Measurements from ENCODE around the gene REPIN1. TPM values are rescaled to one million over a fixed set of nuclear protein-coding genes. Genes with fewer than 3 reads are reported as not detected.

The REPIN1 gene
- total and polyA plus RNA-seq, 4 donors, result 31.0 to 124 (median 87.9) TPM

DNA sequence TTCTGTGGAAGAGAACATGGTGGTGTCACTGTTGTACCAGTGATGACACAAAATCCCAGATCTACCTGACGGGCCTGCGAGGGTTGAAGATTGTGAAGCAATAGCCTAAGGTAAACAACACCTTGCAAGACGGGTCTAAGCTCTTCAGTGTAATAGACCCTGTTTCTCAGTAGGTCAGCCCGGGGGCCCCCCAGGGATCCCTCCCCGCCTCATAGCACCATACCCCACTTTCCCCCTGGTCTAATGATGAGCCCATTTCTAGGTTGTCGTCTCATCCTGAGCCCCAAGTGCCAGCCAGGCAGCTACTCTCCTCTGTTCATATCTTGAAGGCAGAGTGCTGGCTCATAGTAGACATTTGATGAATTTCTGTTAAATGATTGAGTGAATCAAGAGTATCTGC, 42.7 kb upstream of the REPIN1 start:
- Histone ChIP-seq H3K4me3 (ENCODE audit: low read depth, low read length) (no peak overlapping the region), H3K27ac (ENCODE audit: low read depth, low read length) (no peak overlapping the region), H3K36me3 (ENCODE audit: control insufficient read depth, insufficient read depth, low read length) (peaks cover 53% of the 10 kb centered on the region), H3K4me1 (ENCODE audit: control insufficient read depth, insufficient read depth, low read length) (peaks cover 31% of the 10 kb centered on the region), H3K27me3 (ENCODE audit: control insufficient read depth, insufficient read depth, low read length) (no peaks in the 10 kb centered on the region), H3K9me3 (ENCODE audit: control insufficient read depth, insufficient read depth, low read length) (no peaks in the 10 kb centered on the region)
- no peak for DNase-seq (ENCODE audit: low read depth in 4 of 6, low spot score in 6 of 6)
- WGBS (ENCODE audit: insufficient coverage), result 100% methylated on average over 1 of the region's 6 CpGs

- H3K27ac ChIP-seq (ENCODE audit: low read depth, low read length), result no peak overlapping the region
- peaks cover 60% of the 10 kb centered on the region for H3K36me3 ChIP-seq (ENCODE audit: control insufficient read depth, insufficient read depth, low read length)
Measured at GRCh38 chr7:150326657-150327268, 41.9 kb upstream of the REPIN1 start.

DNA sequence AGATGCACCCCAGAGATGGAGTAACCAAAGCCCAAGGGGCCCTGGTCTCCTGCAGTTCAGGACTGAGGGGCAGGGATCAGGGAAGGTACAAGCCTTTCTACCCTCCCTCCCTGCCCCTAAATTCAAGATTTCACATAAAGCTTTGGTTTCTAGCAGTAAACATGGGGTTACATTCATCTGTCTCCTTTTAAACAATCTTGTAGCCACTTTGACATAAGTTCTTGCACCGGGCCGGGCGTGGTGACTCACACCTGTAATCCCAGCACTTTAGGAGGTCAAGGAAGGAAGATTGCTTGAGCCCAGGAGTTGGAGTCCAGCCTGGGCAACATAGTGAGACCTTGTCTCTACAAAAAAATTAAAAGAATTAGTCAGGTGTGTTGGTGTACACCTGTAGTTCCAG, 41.3 kb upstream of the REPIN1 start:
- Histone ChIP-seq H3K4me1 (ENCODE audit: control insufficient read depth, insufficient read depth, low read length) (peaks cover 31% of the 10 kb centered on the region), H3K27ac (ENCODE audit: low read depth, low read length) (no peak overlapping the region), H3K4me3 (ENCODE audit: low read depth, low read length) (no peak overlapping the region), H3K27me3 (ENCODE audit: control insufficient read depth, insufficient read depth, low read length) (no peaks in the 10 kb centered on the region), H3K36me3 (ENCODE audit: control insufficient read depth, insufficient read depth, low read length) (peaks cover 65% of the 10 kb centered on the region), H3K9me3 (ENCODE audit: control insufficient read depth, insufficient read depth, low read length) (no peaks in the 10 kb centered on the region)
- WGBS (ENCODE audit: insufficient coverage), result no CpG with 5 or more reads among the region's 3 CpGs
- no peak for DNase-seq (ENCODE audit: low read depth in 4 of 6, low spot score in 6 of 6)

More at GRCh38 chr7:150326657-150327268, 41.9 kb upstream of the REPIN1 start:
- H3K4me3 ChIP-seq (ENCODE audit: low read depth, low read length), result no peak overlapping the region
- H3K27me3 ChIP-seq (ENCODE audit: control insufficient read depth, insufficient read depth, low read length), result no peaks in the 10 kb centered on the region
- no peaks in the 10 kb centered on the region for H3K9me3 ChIP-seq (ENCODE audit: control insufficient read depth, insufficient read depth, low read length)
- peaks cover 31% of the 10 kb centered on the region for H3K4me1 ChIP-seq (ENCODE audit: control insufficient read depth, insufficient read depth, low read length)
- no peak for DNase-seq (ENCODE audit: low read depth in 4 of 6, low spot score in 6 of 6)
- WGBS (ENCODE audit: insufficient coverage), result 93% methylated on average over 2 of the region's 4 CpGs

DNA sequence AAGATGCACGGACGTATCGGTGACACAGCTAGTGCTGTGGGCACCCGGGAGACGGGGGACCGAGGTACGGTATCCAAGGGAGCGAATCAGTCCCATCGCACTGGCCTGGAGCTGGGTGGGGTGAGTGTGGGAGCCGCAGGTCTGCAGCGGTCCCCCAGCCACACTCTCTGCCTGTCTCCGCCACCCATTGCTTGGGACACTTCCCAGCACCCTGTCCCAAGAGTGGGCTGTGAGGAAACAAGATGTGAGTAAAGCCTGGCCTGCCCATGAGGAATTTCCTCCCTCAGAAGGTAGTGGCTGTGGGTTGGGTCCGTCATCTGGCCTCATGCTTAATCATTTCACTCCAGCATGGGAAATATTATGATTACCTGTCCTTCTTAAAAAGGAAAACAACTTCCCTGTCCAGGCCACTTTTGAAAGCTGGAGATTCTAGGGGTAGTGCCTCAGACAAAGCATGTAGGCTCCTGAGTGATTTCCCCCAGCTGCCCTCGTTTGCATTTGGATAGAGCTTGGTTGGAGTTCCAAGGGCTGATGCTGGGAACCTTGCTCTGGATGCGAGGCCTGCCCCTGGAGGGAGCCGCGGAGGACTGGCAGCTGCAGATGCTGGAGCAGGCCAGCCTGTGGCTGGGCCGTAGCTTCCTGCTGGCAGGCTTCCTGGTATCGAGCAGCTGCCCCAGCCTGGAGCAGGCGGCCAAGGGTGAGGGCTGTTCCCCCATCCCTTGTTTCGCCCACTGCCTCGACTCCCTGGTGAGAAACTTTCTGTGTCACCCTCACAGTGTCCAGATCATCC, 39.1 kb upstream of the REPIN1 start:
- no peak overlapping the region for H3K27ac ChIP-seq (ENCODE audit: low read depth, low read length)
- H3K36me3 ChIP-seq (ENCODE audit: control insufficient read depth, insufficient read depth, low read length), result peaks cover 80% of the 10 kb centered on the region
- no peaks in the 10 kb centered on the region for H3K9me3 ChIP-seq (ENCODE audit: control insufficient read depth, insufficient read depth, low read length)
- H3K27me3 ChIP-seq (ENCODE audit: control insufficient read depth, insufficient read depth, low read length), result no peaks in the 10 kb centered on the region
- peaks cover 16% of the 10 kb centered on the region for H3K4me1 ChIP-seq (ENCODE audit: control insufficient read depth, insufficient read depth, low read length)
- 49% methylated on average over 18 of the region's 22 CpGs for WGBS (ENCODE audit: insufficient coverage)
- no peak overlapping the region for H3K4me3 ChIP-seq (ENCODE audit: low read depth, low read length)
- peak in 2 of 6 donors; percentile 7 to 40 for DNase-seq (ENCODE audit: low read depth in 4 of 6, low spot score in 6 of 6)

- Histone ChIP-seq H3K4me1 (ENCODE audit: control insufficient read depth, insufficient read depth, low read length) (peaks cover 11% of the 10 kb centered on the region), H3K9me3 (ENCODE audit: control insufficient read depth, insufficient read depth, low read length) (no peaks in the 10 kb centered on the region), H3K4me3 (ENCODE audit: low read depth, low read length) (no peak overlapping the region), H3K27me3 (ENCODE audit: control insufficient read depth, insufficient read depth, low read length) (no peaks in the 10 kb centered on the region), H3K36me3 (ENCODE audit: control insufficient read depth, insufficient read depth, low read length) (peaks cover 77% of the 10 kb centered on the region), H3K27ac (ENCODE audit: low read depth, low read length) (no peak overlapping the region)
- WGBS (ENCODE audit: insufficient coverage), result 93% methylated on average over 18 of the region's 19 CpGs
- no peak for DNase-seq (ENCODE audit: low read depth in 4 of 6, low spot score in 6 of 6)
Measured at GRCh38 chr7:150330211-150330885, 38.3 kb upstream of the REPIN1 start.

DNA sequence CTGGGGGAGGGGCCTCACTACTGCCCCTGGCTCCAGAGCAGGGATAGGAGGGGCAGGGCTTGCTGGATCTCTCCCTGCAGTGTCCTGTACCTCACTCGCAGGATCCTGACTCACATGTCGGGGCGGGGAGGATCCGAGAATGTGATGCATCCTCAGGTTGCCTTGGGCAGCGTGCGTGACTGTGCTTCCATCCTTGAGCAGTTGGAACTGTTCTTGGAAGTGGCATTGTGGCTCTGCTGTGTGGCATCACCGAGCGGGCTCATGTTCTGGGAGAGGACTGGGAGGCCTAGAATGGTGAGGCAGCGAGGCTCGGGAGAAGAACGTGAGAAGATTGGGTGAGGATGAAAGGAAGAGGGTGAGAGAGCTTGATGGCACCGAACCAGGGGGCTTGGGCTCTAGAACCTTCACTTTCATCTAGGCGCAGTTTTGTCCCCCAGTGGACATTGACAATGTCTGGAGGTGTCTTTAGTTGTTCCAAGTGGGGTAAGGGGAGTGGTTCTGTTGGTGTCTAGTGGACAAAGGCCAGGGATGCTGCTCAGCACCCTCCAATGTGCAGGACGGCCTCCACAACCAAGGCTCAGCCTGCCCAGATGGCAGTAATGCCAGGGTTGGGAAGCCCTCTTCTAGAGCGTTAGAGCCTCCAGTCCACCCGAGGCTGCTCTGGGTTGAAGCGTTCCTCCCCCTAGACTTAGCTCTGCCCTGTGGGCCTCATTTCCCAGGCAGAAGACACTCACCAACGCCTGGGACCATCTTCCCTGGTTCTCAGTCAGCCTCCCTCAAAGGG, 35.6 kb upstream of the REPIN1 start:
- Histone ChIP-seq H3K4me3 (ENCODE audit: low read depth, low read length) (no peak overlapping the region), H3K4me1 (ENCODE audit: control insufficient read depth, insufficient read depth, low read length) (peaks cover 26% of the 10 kb centered on the region), H3K27ac (ENCODE audit: low read depth, low read length) (no peak overlapping the region), H3K9me3 (ENCODE audit: control insufficient read depth, insufficient read depth, low read length) (no peaks in the 10 kb centered on the region), H3K27me3 (ENCODE audit: control insufficient read depth, insufficient read depth, low read length) (no peaks in the 10 kb centered on the region), H3K36me3 (ENCODE audit: control insufficient read depth, insufficient read depth, low read length) (peaks cover 76% of the 10 kb centered on the region)
- WGBS (ENCODE audit: insufficient coverage), result 96% methylated on average over 18 of the region's 18 CpGs
- DNase-seq (ENCODE audit: low read depth in 4 of 6, low spot score in 6 of 6), result no peak

- no peak for DNase-seq (ENCODE audit: low read depth in 4 of 6, low spot score in 6 of 6)
- no peaks in the 10 kb centered on the region for H3K9me3 ChIP-seq (ENCODE audit: control insufficient read depth, insufficient read depth, low read length)
- peaks cover 32% of the 10 kb centered on the region for H3K4me1 ChIP-seq (ENCODE audit: control insufficient read depth, insufficient read depth, low read length)
- peaks cover 78% of the 10 kb centered on the region for H3K36me3 ChIP-seq (ENCODE audit: control insufficient read depth, insufficient read depth, low read length)
- H3K27me3 ChIP-seq (ENCODE audit: control insufficient read depth, insufficient read depth, low read length), result no peaks in the 10 kb centered on the region
- no peak overlapping the region for H3K4me3 ChIP-seq (ENCODE audit: low read depth, low read length)
- 90% methylated on average over 10 of the region's 10 CpGs for WGBS (ENCODE audit: insufficient coverage)
- H3K27ac ChIP-seq (ENCODE audit: low read depth, low read length), result no peak overlapping the region
Measured at GRCh38 chr7:150333659-150334058, 35.0 kb upstream of the REPIN1 start.

GRCh38 chr7:150334108-150334507, 34.5 kb upstream of the REPIN1 start:
- DNase-seq (ENCODE audit: low read depth in 4 of 6, low spot score in 6 of 6), result no peak
- Histone ChIP-seq H3K27me3 (ENCODE audit: control insufficient read depth, insufficient read depth, low read length) (no peaks in the 10 kb centered on the region), H3K4me3 (ENCODE audit: low read depth, low read length) (no peak overlapping the region), H3K27ac (ENCODE audit: low read depth, low read length) (no peak overlapping the region), H3K9me3 (ENCODE audit: control insufficient read depth, insufficient read depth, low read length) (no peaks in the 10 kb centered on the region), H3K36me3 (ENCODE audit: control insufficient read depth, insufficient read depth, low read length) (peaks cover 78% of the 10 kb centered on the region), H3K4me1 (ENCODE audit: control insufficient read depth, insufficient read depth, low read length) (peaks cover 37% of the 10 kb centered on the region)
- WGBS (ENCODE audit: insufficient coverage), result 86% methylated on average over 5 of the region's 8 CpGs

- DNase-seq (ENCODE audit: low read depth in 4 of 6, low spot score in 6 of 6), result peak in 1 of 6 donors; percentile 35
- Histone ChIP-seq H3K27ac (ENCODE audit: low read depth, low read length) (peak overlapping the region; percentile 36), H3K27me3 (ENCODE audit: control insufficient read depth, insufficient read depth, low read length) (peaks cover 7% of the 10 kb centered on the region), H3K36me3 (ENCODE audit: control insufficient read depth, insufficient read depth, low read length) (peaks cover 74% of the 10 kb centered on the region), H3K9me3 (ENCODE audit: control insufficient read depth, insufficient read depth, low read length) (no peaks in the 10 kb centered on the region), H3K4me1 (ENCODE audit: control insufficient read depth, insufficient read depth, low read length) (peaks cover 42% of the 10 kb centered on the region), H3K4me3 (ENCODE audit: low read depth, low read length) (no peak overlapping the region)
- WGBS (ENCODE audit: insufficient coverage), result 41% methylated on average over 7 of the region's 7 CpGs
Measured at GRCh38 chr7:150335108-150335773, 33.4 kb upstream of the REPIN1 start.

Data from spinal cord (tissue), 10 donors.